CD4-positive, alpha-beta T cell (primary cell): ENCODE data around the gene VTI1A. TPM values are rescaled to one million over a fixed set of nuclear protein-coding genes. Genes with fewer than 3 reads are reported as not detected.
A peak's percentile ranks its signal among the peaks of the same experiment; 100 is the strongest.

ENCODE experiments used
- ATAC-seq: fragments of 200-7000 bp; cut with Tn5 transposase; one replicate; pipeline ENCODE4 v1.10.0; 2022; ENCODE audit warnings: mild to moderate bottlenecking; ENCODE audit not compliant: poor library complexity
- CTCF ChIA-PET: fragments of 350-600 bp; sonication (Branson Sonifier 250); formaldehyde crosslinking; loops from one replicate; lab custom pipeline; 2021; ENCODE audit warnings: antibody characterized with exemption, inconsistent platforms; lab: Charles Lee
- POLR2A ChIA-PET: fragments of 350-600 bp; sonication (Branson Sonifier 250); formaldehyde crosslinking; loops from one replicate; lab custom pipeline; 2021; ENCODE audit warnings: antibody characterized with exemption, inconsistent platforms; lab: Charles Lee
- DNase-seq, 14 experiments: peaks; one replicate each; pipeline ENCODE4 v3.0.0-alpha.2; 2013 to 2020; ENCODE audit warnings: mixed read lengths in 2 of 14
- H3K27ac ChIP-seq, 2 donors: one replicate each; pipeline versions ENCODE4 v1.5.1 to v1.7.0; 2013; ENCODE audit warnings: low read length in 2 of 2, low read depth in 1 of 2, mild to moderate bottlenecking in 1 of 2
- H3K27me3 ChIP-seq, 2 experiments: 1 replicate in 1 of 2; 2 replicates in 1 of 2; pipeline versions ENCODE4 v1.6.1 to v1.7.0; 2013; ENCODE audit warnings: low read length in 2 of 2, control low read depth in 1 of 2, mild to moderate bottlenecking in 1 of 2, moderate library complexity in 1 of 2; ENCODE audit not compliant: insufficient read depth in 2 of 2, control insufficient read depth in 1 of 2
- H3K36me3 ChIP-seq: one replicate; pipeline ENCODE4 v1.6.1; 2013; ENCODE audit warnings: low read length, control low read depth; ENCODE audit not compliant: insufficient read depth
- H3K4me1 ChIP-seq: one replicate; pipeline ENCODE4 v1.6.1; 2013; ENCODE audit warnings: low read length, control low read depth; ENCODE audit not compliant: insufficient read depth
- H3K4me3 ChIP-seq: one replicate; pipeline ENCODE4 v1.5.1; 2013; ENCODE audit warnings: mild to moderate bottlenecking, low read length, moderate library complexity
- H3K9me3 ChIP-seq, 2 experiments: 1 replicate in 1 of 2; 2 replicates in 1 of 2; pipeline versions ENCODE4 v1.6.1 to v1.7.0; 2013; ENCODE audit warnings: low read length in 2 of 2, mild to moderate bottlenecking in 2 of 2, control low read depth in 1 of 2, moderate library complexity in 1 of 2; ENCODE audit not compliant: control insufficient read depth in 1 of 2, insufficient read depth in 1 of 2
- H3K27ac Mint-ChIP-seq: one replicate; pipeline ENCODE4 v1.8.0; 2020; ENCODE audit warnings: mixed read lengths
- H3K27me3 Mint-ChIP-seq: one replicate; pipeline ENCODE4 v1.8.0; 2021; ENCODE audit warnings: mixed read lengths
- H3K36me3 Mint-ChIP-seq: one replicate; pipeline ENCODE4 v1.8.0; 2021; ENCODE audit warnings: low read depth, mixed read lengths
- H3K4me1 Mint-ChIP-seq: one replicate; pipeline ENCODE4 v1.8.0; 2021; ENCODE audit warnings: low read depth, mixed read lengths
- H3K4me3 Mint-ChIP-seq: one replicate; pipeline ENCODE4 v1.8.0; 2020; ENCODE audit warnings: mild to moderate bottlenecking, mixed read lengths
- H3K9me3 Mint-ChIP-seq: one replicate; pipeline ENCODE4 v1.8.0; 2020; ENCODE audit warnings: mixed read lengths
- intact Hi-C, 2 experiments: fragments of 100-400 bp; cut with DNase I in 1 of 2; cut with micrococcal nuclease in 1 of 2; formaldehyde crosslinking; loops; one replicate each; pipeline versions ENCODE4 v1.15.1 to v1.9.0; 2023 to 2025; cut with DNase I, micrococcal nuclease
- total RNA-seq, 174 experiments: library from RNA in 2 of 174; stranded (reverse) in 2 of 174; gene quantifications; one replicate each; pipeline ENCODE4 v1.2.3 and lab custom pipeline; 2021 to 2026
- TF ChIP-seq, protein P1 (sequence below): fragments of 200-600 bp; IDR thresholded peaks from one replicate; pipeline ENCODE4 v1.8.0; 2022; ENCODE audit warnings: antibody characterized with exemption, mild to moderate bottlenecking

The VTI1A gene
- total RNA-seq, 2 experiments from 2014 or later, result 54.5 to 56.5 TPM

DNA sequence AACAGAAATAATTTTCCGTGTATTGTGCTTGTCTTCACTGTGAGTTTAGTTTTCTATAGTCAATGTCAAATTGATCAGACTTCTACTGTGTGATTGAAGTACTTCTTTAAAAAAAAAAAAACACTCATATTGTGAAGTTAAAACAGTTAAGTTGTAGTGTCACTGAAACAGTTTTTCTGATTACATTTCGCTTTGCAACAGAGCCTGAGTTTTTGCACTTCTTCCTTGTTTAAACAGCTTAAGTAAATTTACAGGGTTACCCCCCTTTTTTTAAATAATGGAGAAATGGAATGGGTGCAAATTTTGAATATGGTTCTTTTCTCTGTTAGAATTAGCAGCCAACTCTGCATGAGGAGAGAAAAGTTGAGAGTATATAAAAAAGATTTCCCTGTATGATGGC, 117.3 kb downstream of the VTI1A start:
- Mint-ChIP-seq H3K4me1 (peaks cover 4% of the 10 kb centered on the region), H3K36me3 (peaks cover 1% of the 10 kb centered on the region), H3K9me3 (no peaks in the 10 kb centered on the region), H3K27ac (no peak overlapping the region), H3K27me3 (no peaks in the 10 kb centered on the region), H3K4me3 (no peak overlapping the region)
- no peak overlapping the region for H3K4me3 ChIP-seq
- DNase-seq (no peak), ATAC-seq (no peak)
- H3K36me3 ChIP-seq, result no peaks in the 10 kb centered on the region
- CTCF ChIA-PET, result no interaction called here
- POLR2A ChIA-PET, result no interaction called here
- no peak overlapping the region for H3K27ac ChIP-seq
- intact Hi-C loops, result no loop called here
- no peaks in the 10 kb centered on the region for H3K4me1 ChIP-seq
- TF ChIP-seq, protein P1, sequence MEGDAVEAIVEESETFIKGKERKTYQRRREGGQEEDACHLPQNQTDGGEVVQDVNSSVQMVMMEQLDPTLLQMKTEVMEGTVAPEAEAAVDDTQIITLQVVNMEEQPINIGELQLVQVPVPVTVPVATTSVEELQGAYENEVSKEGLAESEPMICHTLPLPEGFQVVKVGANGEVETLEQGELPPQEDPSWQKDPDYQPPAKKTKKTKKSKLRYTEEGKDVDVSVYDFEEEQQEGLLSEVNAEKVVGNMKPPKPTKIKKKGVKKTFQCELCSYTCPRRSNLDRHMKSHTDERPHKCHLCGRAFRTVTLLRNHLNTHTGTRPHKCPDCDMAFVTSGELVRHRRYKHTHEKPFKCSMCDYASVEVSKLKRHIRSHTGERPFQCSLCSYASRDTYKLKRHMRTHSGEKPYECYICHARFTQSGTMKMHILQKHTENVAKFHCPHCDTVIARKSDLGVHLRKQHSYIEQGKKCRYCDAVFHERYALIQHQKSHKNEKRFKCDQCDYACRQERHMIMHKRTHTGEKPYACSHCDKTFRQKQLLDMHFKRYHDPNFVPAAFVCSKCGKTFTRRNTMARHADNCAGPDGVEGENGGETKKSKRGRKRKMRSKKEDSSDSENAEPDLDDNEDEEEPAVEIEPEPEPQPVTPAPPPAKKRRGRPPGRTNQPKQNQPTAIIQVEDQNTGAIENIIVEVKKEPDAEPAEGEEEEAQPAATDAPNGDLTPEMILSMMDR, result no peak
- H3K9me3 ChIP-seq, result no peaks in the 10 kb centered on the region
- H3K27me3 ChIP-seq, result no peaks in the 10 kb centered on the region

DNA sequence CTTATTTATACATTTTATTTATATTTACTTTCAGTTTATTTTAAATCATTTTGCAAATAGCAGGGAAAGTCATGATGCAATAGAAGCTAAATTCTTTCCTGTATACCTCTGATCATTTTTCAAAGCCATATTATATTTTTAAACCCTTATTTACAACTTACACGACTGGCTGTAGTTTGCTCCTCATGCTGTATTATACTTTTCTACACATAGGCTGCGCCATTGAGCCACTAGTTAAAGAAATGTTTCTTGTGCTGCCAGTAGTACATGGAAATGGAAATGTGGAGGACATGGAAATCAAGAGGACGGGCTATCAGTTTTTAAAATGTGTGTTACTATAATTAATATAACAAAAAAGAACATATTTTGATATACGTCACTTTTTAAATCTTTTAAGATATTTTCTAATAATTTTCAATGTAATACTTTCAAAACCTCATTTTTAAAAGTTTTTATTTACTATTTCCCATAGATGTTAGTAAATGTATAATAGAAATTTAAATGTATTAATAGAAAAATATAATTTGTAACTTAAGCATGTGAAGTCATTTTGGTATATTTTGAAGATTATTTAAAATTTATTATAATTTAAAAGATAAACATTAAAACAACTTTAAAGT, 118.5 kb downstream of the VTI1A start:
- peak in 3 of 14 experiments; percentile 31 to 32 (median 31) for DNase-seq

DNA sequence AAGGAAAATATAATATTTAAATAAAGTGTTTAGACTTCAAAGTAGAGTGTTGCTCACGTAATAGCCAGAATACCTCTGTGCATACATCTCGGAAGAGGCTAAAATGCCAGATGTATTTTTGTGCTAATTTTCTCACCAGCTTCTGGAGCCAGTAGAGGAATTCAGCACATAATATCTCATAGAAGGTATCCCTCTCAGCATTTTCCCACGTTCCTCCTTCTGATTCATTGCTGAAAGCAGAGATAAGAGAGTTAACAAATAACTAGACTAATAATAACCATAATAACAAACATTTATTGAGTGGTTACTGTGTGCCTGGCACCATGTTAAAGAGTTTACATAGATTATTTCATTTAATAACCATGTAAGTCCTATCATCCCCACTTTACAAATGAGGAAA, 123.6 kb downstream of the VTI1A start:
- H3K36me3 ChIP-seq, result no peaks in the 10 kb centered on the region
- TF ChIP-seq, protein P1, result no peak
- ChIA-PET POLR2A (no interaction called here), CTCF (no interaction called here)
- H3K27ac ChIP-seq, result no peak overlapping the region
- no peaks in the 10 kb centered on the region for H3K9me3 Mint-ChIP-seq
- H3K27ac Mint-ChIP-seq, result no peak overlapping the region
- no peaks in the 10 kb centered on the region for H3K9me3 ChIP-seq
- DNase-seq (no peak), ATAC-seq (no peak)
- no peak overlapping the region for H3K4me3 Mint-ChIP-seq
- H3K4me3 ChIP-seq, result no peak overlapping the region
- no peaks in the 10 kb centered on the region for H3K4me1 Mint-ChIP-seq
- intact Hi-C loops, result no loop called here
- H3K36me3 Mint-ChIP-seq, result peaks cover 9% of the 10 kb centered on the region
- H3K4me1 ChIP-seq, result no peaks in the 10 kb centered on the region
- H3K27me3 Mint-ChIP-seq, result no peaks in the 10 kb centered on the region
- H3K27me3 ChIP-seq, result no peaks in the 10 kb centered on the region

More for the DNA sequence above, 118.5 kb downstream of the VTI1A start:
- intact Hi-C loops, result loop anchor here in 1 of 2 experiments (5.0 kb wide), 1 partner anchor 822 kb away; no protein-coding TSS in a partner anchor
- peaks cover 5% of the 10 kb centered on the region for H3K36me3 Mint-ChIP-seq
- H3K27me3 Mint-ChIP-seq, result no peaks in the 10 kb centered on the region
- H3K4me1 Mint-ChIP-seq, result no peaks in the 10 kb centered on the region
- H3K4me3 Mint-ChIP-seq, result no peak overlapping the region
- no peaks in the 10 kb centered on the region for H3K36me3 ChIP-seq
- no peaks in the 10 kb centered on the region for H3K9me3 ChIP-seq
- no peaks in the 10 kb centered on the region for H3K4me1 ChIP-seq
- ATAC-seq, result no peak
- H3K9me3 Mint-ChIP-seq, result no peaks in the 10 kb centered on the region
- H3K27ac Mint-ChIP-seq, result no peak overlapping the region
- H3K27ac ChIP-seq, result no peak overlapping the region
- H3K4me3 ChIP-seq, result no peak overlapping the region
- CTCF ChIA-PET, result no interaction called here
- no peaks in the 10 kb centered on the region for H3K27me3 ChIP-seq
- TF ChIP-seq, protein P1, result no peak
- POLR2A ChIA-PET, result no interaction called here
